ENCODE data around the gene GDF7. TPM values are rescaled to one million over a fixed set of nuclear protein-coding genes. Genes with fewer than 3 reads are reported as not detected.

Gene GDF7
- total RNA-seq, 1 experiment from 2014 or later: 0.02 TPM

GRCh38 chr2:20687260-20687832 lies 20.4 kb downstream of the GDF7 start:
- RAD21 ChIA-PET (ENCODE audit: low non-redundant PET in 1 of 2, low total read pairs in 2 of 2, uncharacterized antibody in 2 of 2, unreplicated experiment in 2 of 2): no interaction called here
- intact Hi-C loops (cut with micrococcal nuclease): no loop called here
- Histone ChIP-seq H2AFZ (ENCODE audit: low read depth, low read length, poor library complexity, severe bottlenecking) (no peak overlapping the region), H3K27ac (ENCODE audit: low read depth, low read length) (no peak overlapping the region), H3K4me3 (replicated peaks in 1 of 2; ENCODE audit: low read depth in 1 of 2, low read length in 2 of 2) (no peak overlapping the region), H3K4me2 (ENCODE audit: low read length) (no peak overlapping the region), H4K20me1 (ENCODE audit: insufficient read depth) (no peaks in the 10 kb centered on the region; the same call in 1 of the 2 replicates), H3K27me3 (ENCODE audit: insufficient read depth, low read length) (no peaks in the 10 kb centered on the region), H3K79me2 (ENCODE audit: insufficient read depth, low read length) (no peaks in the 10 kb centered on the region), H3K36me3 (ENCODE audit: control insufficient read depth in 1 of 2, insufficient read depth in 2 of 2, low read length in 2 of 2) (0 out of 4 replicates have a peak, but pooled peaks cover 2 to 3% of the 10 kb centered on the region in 2 experiments), H3K4me1 (ENCODE audit: control insufficient read depth in 1 of 2, insufficient read depth in 2 of 2, low read length in 2 of 2) (no peaks in the 10 kb centered on the region), H3K9me3 (ENCODE audit: control insufficient read depth in 1 of 2, insufficient read depth in 1 of 2, low read depth in 1 of 2, low read length in 2 of 2) (no peaks in the 10 kb centered on the region), H3K9ac (ENCODE audit: low read length) (no peak overlapping the region), H3K9me2 (ENCODE audit: insufficient read depth) (no peaks in the 10 kb centered on the region)
- TF ChIP-seq ELF1 (IDR thresholded peaks at IDR 0.05; ENCODE audit: borderline replicate concordance, low read depth) (no peak), TCF7L2 (IDR thresholded peaks at IDR 0.05; ENCODE audit: borderline replicate concordance, extremely low read depth, insufficient read depth, insufficient read length) (no peak), EZH2phosphoT487 (IDR thresholded peaks at IDR 0.05; ENCODE audit: borderline replicate concordance) (no peak)
- DNase-seq (ENCODE audit: low read depth, low spot score) (no peak), ATAC-seq (no peak)
- CTCF ChIA-PET: no interaction called here
- BruUV-seq (replicated peaks): no TSS peak
- POLR2A ChIA-PET: no interaction called here

DNA sequence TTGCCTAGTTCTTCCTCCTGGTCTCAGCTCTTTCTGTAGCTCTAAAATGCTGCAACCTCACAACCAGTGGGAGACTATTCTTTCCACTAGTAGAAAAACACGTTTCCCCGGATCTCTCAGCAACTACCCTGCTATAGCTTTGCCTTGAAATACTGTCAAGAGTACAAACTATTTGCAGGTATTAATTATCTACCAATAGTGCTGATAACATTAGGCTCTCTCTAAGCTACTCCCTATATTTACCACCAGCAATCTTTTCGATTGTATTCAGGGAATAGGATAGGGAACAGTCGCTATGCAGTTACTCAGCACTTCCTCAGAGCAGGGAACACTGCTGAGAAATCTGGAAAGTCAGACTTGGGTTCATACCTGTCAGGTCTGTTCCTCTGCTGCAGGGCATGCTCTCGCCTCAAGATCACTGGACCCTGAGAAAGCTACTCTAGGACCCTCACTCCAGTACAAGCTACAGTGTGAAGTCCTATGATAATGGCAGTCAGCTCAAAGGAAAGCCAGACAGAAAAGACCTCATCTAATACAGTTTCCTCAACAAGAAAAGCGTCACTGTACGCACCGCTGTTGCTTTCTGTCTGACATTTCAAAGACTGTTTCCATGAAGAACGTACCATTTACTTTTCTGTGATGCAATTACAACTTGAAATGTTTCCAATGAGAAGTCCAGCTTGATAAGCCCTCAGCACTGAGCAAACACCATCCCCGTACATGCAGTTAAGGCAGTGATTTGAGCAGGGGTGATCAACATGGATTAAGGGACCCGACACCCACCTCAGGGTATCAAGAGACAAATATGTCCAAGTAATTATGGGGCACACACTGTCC lies 22.7 kb downstream of the GDF7 start:
- DNase-seq (ENCODE audit: low read depth, low spot score) (no peak), ATAC-seq (no peak)
- intact Hi-C loops (cut with micrococcal nuclease): no loop called here
- H3K27ac ChIP-seq (ENCODE audit: low read depth, low read length): no peak overlapping the region
- ChIA-PET RAD21 (ENCODE audit: low non-redundant PET in 1 of 2, low total read pairs in 2 of 2, uncharacterized antibody in 2 of 2, unreplicated experiment in 2 of 2) (no interaction called here), CTCF (no interaction called here), POLR2A (no interaction called here)
- no peaks in the 10 kb centered on the region for H3K4me1 ChIP-seq (ENCODE audit: control insufficient read depth in 1 of 2, insufficient read depth in 2 of 2, low read length in 2 of 2)
- H3K9me2 ChIP-seq (ENCODE audit: insufficient read depth): no peaks in the 10 kb centered on the region
- no peaks in the 10 kb centered on the region for H3K9me3 ChIP-seq (ENCODE audit: control insufficient read depth in 1 of 2, insufficient read depth in 1 of 2, low read depth in 1 of 2, low read length in 2 of 2)
- H3K36me3 ChIP-seq (ENCODE audit: control insufficient read depth in 1 of 2, insufficient read depth in 2 of 2, low read length in 2 of 2): 0 out of 4 replicates have a peak, but pooled peaks cover 2 to 3% of the 10 kb centered on the region in 2 experiments
- H2AFZ ChIP-seq (ENCODE audit: low read depth, low read length, poor library complexity, severe bottlenecking): no peak overlapping the region
- H3K9ac ChIP-seq (ENCODE audit: low read length): no peak overlapping the region
- H3K4me2 ChIP-seq (ENCODE audit: low read length): no peak overlapping the region
- H3K4me3 ChIP-seq (replicated peaks in 1 of 2; ENCODE audit: low read depth in 1 of 2, low read length in 2 of 2): no peak overlapping the region
- H3K79me2 ChIP-seq (ENCODE audit: insufficient read depth, low read length): no peaks in the 10 kb centered on the region
- no peaks in the 10 kb centered on the region for H3K27me3 ChIP-seq (ENCODE audit: insufficient read depth, low read length)
- no peaks in the 10 kb centered on the region; the same call in 1 of the 2 replicates for H4K20me1 ChIP-seq (ENCODE audit: insufficient read depth)
- BruUV-seq (replicated peaks): no TSS peak
- TF ChIP-seq POLR2A (IDR thresholded peaks at IDR 0.05; ENCODE audit: borderline replicate concordance, extremely low read depth, insufficient read depth, insufficient read length): no peak
- TF ChIP-seq, protein P1, sequence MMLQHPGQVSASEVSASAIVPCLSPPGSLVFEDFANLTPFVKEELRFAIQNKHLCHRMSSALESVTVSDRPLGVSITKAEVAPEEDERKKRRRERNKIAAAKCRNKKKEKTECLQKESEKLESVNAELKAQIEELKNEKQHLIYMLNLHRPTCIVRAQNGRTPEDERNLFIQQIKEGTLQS (IDR thresholded peaks at IDR 0.05): no peak
- TF ChIP-seq CEBPB (IDR thresholded peaks at IDR 0.05; ENCODE audit: low read depth): no peak
- TF ChIP-seq EZH2phosphoT487 (IDR thresholded peaks at IDR 0.05; ENCODE audit: borderline replicate concordance): no peak
- no peak for TF ChIP-seq YY1 (IDR thresholded peaks at IDR 0.05; ENCODE audit: extremely low read depth, insufficient replicate concordance, low read depth, low read length)
- TF ChIP-seq REST (IDR thresholded peaks at IDR 0.05; ENCODE audit: low read depth): no peak
- no peak for TF ChIP-seq ZNF274 (IDR thresholded peaks at IDR 0.05; ENCODE audit: low read depth, low read length)
- TF ChIP-seq, protein P2, sequence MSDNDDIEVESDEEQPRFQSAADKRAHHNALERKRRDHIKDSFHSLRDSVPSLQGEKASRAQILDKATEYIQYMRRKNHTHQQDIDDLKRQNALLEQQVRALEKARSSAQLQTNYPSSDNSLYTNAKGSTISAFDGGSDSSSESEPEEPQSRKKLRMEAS (IDR thresholded peaks at IDR 0.05): no peak
- TF ChIP-seq CBX3 (IDR thresholded peaks at IDR 0.05; ENCODE audit: low read depth): no peak
- TF ChIP-seq ELF1 (IDR thresholded peaks at IDR 0.05; ENCODE audit: borderline replicate concordance, low read depth): no peak
- TF ChIP-seq TCF7L2 (IDR thresholded peaks at IDR 0.05; ENCODE audit: borderline replicate concordance, extremely low read depth, insufficient read depth, insufficient read length): no peak
- no peak for TF ChIP-seq SIN3A (IDR thresholded peaks at IDR 0.05; ENCODE audit: low read depth)
